GM23248 (cell line): ENCODE data around the gene MT1E. TPM values are rescaled to one million over a fixed set of nuclear protein-coding genes. Genes with fewer than 3 reads are reported as not detected.

Experiments used
- DNase-seq: peaks from one replicate; pipeline ENCODE4 v3.0.0-alpha.2; 2015
- H2AFZ ChIP-seq: fragments of 200-600 bp; sonication (generic); 2 replicates; pipeline ENCODE4 v1.6.1; 2016; ENCODE audit warnings: antibody characterized with exemption
- H3F3A ChIP-seq: fragments of 200-600 bp; sonication (generic); 2 replicates; pipeline ENCODE4 v1.6.1; 2016; ENCODE audit warnings: mild to moderate bottlenecking, antibody characterized with exemption, mixed run types; ENCODE audit not compliant: insufficient read depth
- H3K27ac ChIP-seq: fragments of 200-600 bp; sonication (generic); 2 replicates; pipeline ENCODE4 v1.5.1; 2016; ENCODE audit warnings: mild to moderate bottlenecking
- H3K27me3 ChIP-seq: fragments of 200-600 bp; sonication (generic); replicated peaks from 2 replicates; pipeline ENCODE4 v1.6.1; 2016; ENCODE audit warnings: mild to moderate bottlenecking; ENCODE audit not compliant: insufficient read depth
- H3K36me3 ChIP-seq: fragments of 200-600 bp; sonication (generic); 2 replicates; pipeline ENCODE4 v1.6.1; 2016; ENCODE audit warnings: low read depth, mild to moderate bottlenecking
- H3K4me1 ChIP-seq: fragments of 200-600 bp; sonication (generic); 2 replicates; pipeline ENCODE4 v1.6.1; 2016; ENCODE audit warnings: mild to moderate bottlenecking; ENCODE audit not compliant: insufficient read depth
- H3K4me2 ChIP-seq: fragments of 200-600 bp; sonication (generic); one replicate; pipeline ENCODE4 v1.6.1; 2016; ENCODE audit warnings: mild to moderate bottlenecking; ENCODE audit not compliant: unreplicated experiment
- H3K4me3 ChIP-seq: fragments of 200-600 bp; sonication (generic); 2 replicates; pipeline ENCODE4 v1.5.1; 2016; ENCODE audit warnings: mild to moderate bottlenecking
- H3K79me2 ChIP-seq: fragments of 200-600 bp; sonication (generic); 2 replicates; pipeline ENCODE4 v1.6.1; 2016; ENCODE audit warnings: mild to moderate bottlenecking; ENCODE audit not compliant: insufficient read depth
- H3K9ac ChIP-seq: fragments of 200-600 bp; sonication (generic); 2 replicates; pipeline ENCODE4 v1.6.1; 2016; ENCODE audit warnings: mild to moderate bottlenecking
- H3K9me2 ChIP-seq: fragments of 200-600 bp; sonication (generic); 2 replicates; pipeline ENCODE4 v1.6.1; 2016; ENCODE audit warnings: mixed run types, mild to moderate bottlenecking, moderate library complexity; ENCODE audit not compliant: insufficient read depth
- H3K9me3 ChIP-seq: fragments of 200-600 bp; sonication (generic); one replicate; pipeline ENCODE4 v1.6.1; 2017; ENCODE audit warnings: low read depth
- H4K20me1 ChIP-seq: fragments of 200-600 bp; sonication (generic); 2 replicates; pipeline ENCODE4 v1.6.0; 2016; ENCODE audit not compliant: insufficient read depth
- EZH2 ChIP-seq: fragments of 200-600 bp; sonication (generic); IDR thresholded peaks from 2 replicates; pipeline ENCODE4 v1.6.1; 2018; ENCODE audit warnings: antibody characterized with exemption, mild to moderate bottlenecking; ENCODE audit not compliant: insufficient read depth, poor library complexity, severe bottlenecking
- EZH2phosphoT487 ChIP-seq: fragments of 200-600 bp; sonication (generic); IDR thresholded peaks from 2 replicates; pipeline ENCODE4 v1.6.1; 2018; ENCODE audit warnings: antibody characterized with exemption, moderate library complexity, mild to moderate bottlenecking, low read depth; ENCODE audit not compliant: insufficient read depth
- WGBS, 2 experiments: methylation state at CpG; one replicate each; pipeline ENCODE4 v1.1.6; 2015 to 2017; ENCODE audit warnings: low lambda C conversion rate in 2 of 2, low coverage in 1 of 2; ENCODE audit errors: missing lambda C conversion rate in 2 of 2; 5-methylcytosine and 5-hydroxymethylcytosine counted together
- in situ Hi-C: fragments of 300-500 bp; cut with MboI; formaldehyde crosslinking; loops from 2 replicates; pipeline ENCODE4 v1.15.0; 2020
- polyA plus RNA-seq: library from polyadenylated mRNA; unstranded; fragments of >200 nt; fragmentation: Nextera tagmentation; extraction: Ambion mirVana; gene quantifications from 2 replicates; pipeline ENCODE4 v1.2.1, GENCODE V29; 2016
- total RNA-seq: library from RNA; depleted of rRNA; stranded (reverse); fragments of >200 nt; shearing (Covaris generic); gene quantifications from 2 replicates; pipeline ENCODE4 v1.2.3, GENCODE V29; 2014

Gene MT1E
- total and polyA plus RNA-seq, 2 experiments from 2014 or later = 178 to 329 TPM

DNA sequence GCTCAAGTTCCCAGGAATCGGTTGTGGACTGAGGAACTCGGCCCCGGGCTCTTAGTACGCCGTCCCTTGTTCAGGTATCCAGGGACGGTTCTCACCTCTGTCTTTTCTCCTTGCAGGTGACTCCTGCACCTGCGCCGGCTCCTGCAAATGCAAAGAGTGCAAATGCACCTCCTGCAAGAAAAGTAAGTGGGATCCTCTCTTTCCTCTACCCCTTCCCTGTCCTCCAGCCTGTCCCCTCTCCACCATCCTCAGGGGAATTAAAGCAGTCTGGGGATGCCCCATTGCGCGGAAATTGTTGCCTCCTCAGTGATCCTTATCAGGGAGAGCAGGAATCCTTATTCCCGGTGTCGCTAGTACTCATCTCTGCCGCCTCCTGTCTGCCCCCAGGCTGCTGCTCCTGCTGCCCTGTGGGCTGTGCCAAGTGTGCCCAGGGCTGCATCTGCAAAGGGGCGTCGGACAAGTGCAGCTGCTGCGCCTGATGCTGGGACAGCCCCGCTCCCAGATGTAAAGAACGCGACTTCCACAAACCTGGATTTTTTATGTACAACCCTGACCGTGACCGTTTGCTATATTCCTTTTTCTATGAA lies 16.6 kb upstream of the MT1E start:
- peaks cover 65% of the 10 kb centered on the region for H3K4me1 ChIP-seq
- H3K9me2 ChIP-seq = no peaks in the 10 kb centered on the region
- H3K27me3 ChIP-seq = no peaks in the 10 kb centered on the region
- peaks cover 78% of the 10 kb centered on the region for H3F3A ChIP-seq
- peak overlapping the region; percentile 100 for H3K27ac ChIP-seq
- 1% methylated on average over 21 of the region's 21 CpGs for WGBS, 2 experiments
- H3K9ac ChIP-seq = peak overlapping the region; percentile 96
- H3K36me3 ChIP-seq = no peaks in the 10 kb centered on the region
- peak; percentile 53 for DNase-seq
- H3K79me2 ChIP-seq = peaks cover 12% of the 10 kb centered on the region; the same call in 1 of the 2 replicates
- TF ChIP-seq EZH2 = no peak
- TF ChIP-seq EZH2phosphoT487 = no peak
- no peak overlapping the region for H2AFZ ChIP-seq
- peak overlapping the region; percentile 92 for H3K4me2 ChIP-seq
- H3K9me3 ChIP-seq = no peaks in the 10 kb centered on the region
- H4K20me1 ChIP-seq = no peaks in the 10 kb centered on the region
- in situ Hi-C loops = no loop called here
- H3K4me3 ChIP-seq = peak overlapping the region; percentile 95

DNA sequence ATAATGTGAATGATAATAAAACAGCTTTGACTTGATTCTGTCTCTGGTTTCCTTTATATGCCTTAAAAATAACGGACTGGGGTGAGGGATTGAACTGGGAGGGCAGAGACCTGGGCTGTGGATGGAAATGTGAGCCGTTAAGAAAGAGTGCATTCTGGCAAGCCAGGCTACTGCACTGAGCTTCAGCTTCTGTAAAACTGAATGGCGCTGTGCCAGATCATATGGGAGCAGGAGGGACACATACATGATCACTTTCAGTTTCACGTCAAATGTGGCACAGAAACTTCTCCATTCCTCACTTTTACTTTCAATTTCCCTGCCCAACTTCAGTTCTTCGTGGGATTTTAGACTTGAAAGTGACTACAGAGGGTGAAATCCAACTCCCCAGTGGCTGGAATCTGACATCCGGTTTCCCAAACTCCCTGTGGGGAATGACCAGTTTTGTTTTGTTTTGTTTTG lies 16.1 kb upstream of the MT1E start:
- DNase-seq = peak; percentile 89
- no peaks in the 10 kb centered on the region for H3K9me2 ChIP-seq
- H3F3A ChIP-seq = peaks cover 83% of the 10 kb centered on the region
- no peak overlapping the region for H2AFZ ChIP-seq
- H3K4me1 ChIP-seq = peaks cover 70% of the 10 kb centered on the region
- H3K27me3 ChIP-seq = no peaks in the 10 kb centered on the region
- H3K4me3 ChIP-seq = peak overlapping the region; percentile 95
- no peak for TF ChIP-seq EZH2phosphoT487
- TF ChIP-seq EZH2 = no peak
- H3K27ac ChIP-seq = peak overlapping the region; percentile 100
- no peaks in the 10 kb centered on the region for H3K9me3 ChIP-seq
- H3K79me2 ChIP-seq = peaks cover 12% of the 10 kb centered on the region; the same call in 1 of the 2 replicates
- H3K9ac ChIP-seq = peak overlapping the region; percentile 96
- no peaks in the 10 kb centered on the region for H3K36me3 ChIP-seq
- WGBS, 2 experiments = 1% methylated on average over 6 of the region's 6 CpGs
- H4K20me1 ChIP-seq = no peaks in the 10 kb centered on the region
- H3K4me2 ChIP-seq = peak overlapping the region; percentile 92
- in situ Hi-C loops = no loop called here

DNA sequence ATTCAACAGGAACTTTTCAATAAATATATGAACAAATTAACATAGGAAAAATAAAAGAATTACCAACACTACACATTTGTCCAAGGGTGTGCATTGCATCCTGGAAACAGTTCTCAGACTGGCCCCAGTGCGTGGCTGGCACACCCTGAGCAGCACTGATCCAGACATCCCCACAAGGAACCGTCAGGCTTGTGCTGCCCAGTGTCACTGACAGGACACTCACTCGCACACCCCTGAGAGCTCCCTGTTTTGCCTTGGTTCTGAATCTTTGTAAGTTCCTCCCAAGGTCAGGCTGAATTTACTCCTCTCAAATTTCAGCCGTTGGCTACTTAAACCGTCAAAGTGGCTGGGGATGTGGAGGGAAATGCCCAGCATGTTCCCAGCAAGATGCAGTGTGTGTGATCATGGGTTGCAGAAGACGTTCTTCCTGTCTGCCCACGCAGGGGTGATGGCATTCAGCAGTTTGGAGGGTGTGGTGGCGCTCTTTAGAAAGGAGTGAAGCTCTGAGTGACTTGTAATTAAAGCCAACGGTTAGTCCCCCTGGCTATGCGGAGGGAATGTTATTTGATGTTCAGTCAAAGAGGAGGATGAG lies 15.5 kb upstream of the MT1E start:
- WGBS, 2 experiments = 1 to 3% methylated on average over 10 of the region's 10 CpGs
- Histone ChIP-seq H3K9me3 (no peaks in the 10 kb centered on the region), H3K27me3 (no peaks in the 10 kb centered on the region), H2AFZ (0 out of 2 replicates have a peak overlapping the region, but pooled peaks have one; percentile 20), H3K36me3 (no peaks in the 10 kb centered on the region), H4K20me1 (no peaks in the 10 kb centered on the region), H3F3A (peaks cover 87% of the 10 kb centered on the region), H3K27ac (peak overlapping the region; percentile 100), H3K79me2 (peaks cover 12% of the 10 kb centered on the region; the same call in 1 of the 2 replicates), H3K9me2 (no peaks in the 10 kb centered on the region), H3K4me3 (peak overlapping the region; percentile 95), H3K9ac (peak overlapping the region; percentile 96), H3K4me2 (peak overlapping the region; percentile 92), H3K4me1 (peaks cover 76% of the 10 kb centered on the region)
- in situ Hi-C loops = no loop called here
- no peak for TF ChIP-seq EZH2phosphoT487
- no peak for TF ChIP-seq EZH2
- DNase-seq = peak; percentile 96

DNA sequence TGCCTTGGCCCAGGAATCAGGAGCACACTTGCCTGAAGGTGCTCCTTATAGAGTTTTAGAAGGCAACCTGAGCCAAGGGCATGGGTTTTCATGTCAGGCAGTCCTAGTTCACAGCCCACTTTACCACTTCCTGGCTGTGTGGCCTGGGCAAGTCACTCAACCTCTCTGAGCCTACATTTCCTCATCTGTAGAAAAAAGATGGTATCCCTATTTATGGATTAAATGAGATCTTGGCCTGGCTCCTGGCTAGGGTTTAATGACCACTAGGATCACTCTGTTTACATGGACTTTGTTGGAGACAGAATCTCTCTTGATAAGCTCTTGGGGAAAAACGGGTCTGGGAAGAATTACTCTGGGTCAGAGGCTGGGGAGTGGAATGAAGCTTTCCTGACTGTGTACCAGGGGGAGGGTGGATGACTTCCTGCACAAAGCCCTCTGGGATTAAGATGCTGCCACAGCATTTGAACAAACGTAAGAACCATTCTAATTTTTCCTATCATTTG lies 14.9 kb upstream of the MT1E start:
- H3K9me2 ChIP-seq = no peaks in the 10 kb centered on the region
- H3K4me2 ChIP-seq = peak overlapping the region; percentile 92
- no peaks in the 10 kb centered on the region for H3K36me3 ChIP-seq
- in situ Hi-C loops = no loop called here
- H3K9me3 ChIP-seq = no peaks in the 10 kb centered on the region
- peaks cover 79% of the 10 kb centered on the region for H3K4me1 ChIP-seq
- H3K27me3 ChIP-seq = no peaks in the 10 kb centered on the region
- H3F3A ChIP-seq = peaks cover 86% of the 10 kb centered on the region
- TF ChIP-seq EZH2 = no peak
- peak overlapping the region; percentile 95 for H3K4me3 ChIP-seq
- WGBS, 2 experiments = 4 to 5% methylated on average over 2 of the region's 2 CpGs
- H3K9ac ChIP-seq = peak overlapping the region; percentile 96
- DNase-seq = peak; percentile 52
- H3K27ac ChIP-seq = peak overlapping the region; percentile 100
- no peaks in the 10 kb centered on the region for H4K20me1 ChIP-seq
- H3K79me2 ChIP-seq = peaks cover 12% of the 10 kb centered on the region; the same call in 1 of the 2 replicates
- peak overlapping the region; percentile 20 for H2AFZ ChIP-seq
